Thoracic aorta (tissue), 2 donors: ENCODE measurements around the gene NUDT1. TPM values are rescaled to one million over a fixed set of nuclear protein-coding genes. Genes with fewer than 3 reads are reported as not detected.

Experiments
- ATAC-seq: fragments of 150-250 bp; one replicate; pipeline ENCODE4 v1.8.0; 2017; ENCODE audit warnings: low read depth; ENCODE audit not compliant: insufficient number of reproducible peaks, low FRiP score
- DNase-seq: peaks from one replicate; pipeline ENCODE4 v3.0.0-alpha.2; 2020; ENCODE audit warnings: low spot score
- H3K27ac ChIP-seq, 2 donors: fragments of 200-600 bp; sonication (generic); 1 replicate in 1 of 2; 2 replicates in 1 of 2; pipeline ENCODE4 v1.5.1; 2016; ENCODE audit warnings: mild to moderate bottlenecking in 2 of 2, moderate library complexity in 2 of 2
- H3K27me3 ChIP-seq: fragments of 200-600 bp; sonication (generic); replicated peaks from 2 replicates; pipeline ENCODE4 v1.6.0; 2016; ENCODE audit warnings: mild to moderate bottlenecking; ENCODE audit not compliant: insufficient read depth
- H3K36me3 ChIP-seq: fragments of 200-600 bp; sonication (generic); one replicate; pipeline ENCODE4 v1.5.1; 2016
- H3K4me1 ChIP-seq, 2 donors: fragments of 200-600 bp; sonication (generic); 1 replicate in 1 of 2; 2 replicates in 1 of 2; pipeline versions ENCODE4 v1.5.1 to v1.6.0; 2016; ENCODE audit warnings: low read depth in 2 of 2, mild to moderate bottlenecking in 1 of 2; ENCODE audit not compliant: control insufficient read depth in 1 of 2
- H3K4me3 ChIP-seq: fragments of 200-600 bp; sonication (generic); 2 replicates; pipeline ENCODE4 v1.5.1; 2016; ENCODE audit warnings: mild to moderate bottlenecking
- H3K9me3 ChIP-seq: fragments of 200-600 bp; sonication (generic); 2 replicates; pipeline ENCODE4 v1.5.1; 2016
- CTCF ChIP-seq: fragments of 200-600 bp; sonication (generic); IDR thresholded peaks from one replicate; pipeline ENCODE4 v1.5.1; 2019; ENCODE audit warnings: antibody characterized with exemption
- total RNA-seq, 2 donors: library from RNA; depleted of rRNA; stranded (reverse); fragments of >200 nt; gene quantifications; one replicate each; pipeline versions ENCODE4 v1.1.0 to v1.2.3, GENCODE V29; 2016

NUDT1 gene
- total RNA-seq, 2 donors from 2014 or later: 9.7 to 15.2 TPM

- DNase-seq (no peak), ATAC-seq (no peak)
- TF ChIP-seq CTCF: no peak
- Histone ChIP-seq H3K27ac (no peak overlapping the region), H3K4me1 (peaks cover under 1 to 1% of the 10 kb centered on the region in 2 donors), H3K36me3 (no peaks in the 10 kb centered on the region), H3K9me3 (no peaks in the 10 kb centered on the region), H3K27me3 (no peaks in the 10 kb centered on the region), H3K4me3 (no peak overlapping the region)
Measured at GRCh38 chr7:2254429-2255144, 12.6 kb downstream of the NUDT1 start.

GRCh38 chr7:2255145-2256139 is 13.4 kb downstream of the NUDT1 start:
- H3K4me3 ChIP-seq: no peak overlapping the region
- no peak for ATAC-seq

GRCh38 chr7:2256306-2257045 is 14.4 kb downstream of the NUDT1 start:
- Histone ChIP-seq H3K4me1 (no peaks in the 10 kb centered on the region), H3K36me3 (no peaks in the 10 kb centered on the region), H3K27ac (no peak overlapping the region), H3K9me3 (no peaks in the 10 kb centered on the region), H3K27me3 (no peaks in the 10 kb centered on the region), H3K4me3 (no peak overlapping the region)
- no peak for ATAC-seq
- no peak for TF ChIP-seq CTCF
- no peak for DNase-seq

More at GRCh38 chr7:2255145-2256139, 13.4 kb downstream of the NUDT1 start:
- no peak for DNase-seq
- Histone ChIP-seq H3K27ac (no peak overlapping the region), H3K27me3 (no peaks in the 10 kb centered on the region), H3K9me3 (no peaks in the 10 kb centered on the region), H3K36me3 (no peaks in the 10 kb centered on the region), H3K4me1 (no peaks in the 10 kb centered on the region)
- TF ChIP-seq CTCF: no peak

GRCh38 chr7:2257046-2257551 is 15.1 kb downstream of the NUDT1 start:
- no peak overlapping the region for H3K4me3 ChIP-seq
- no peaks in the 10 kb centered on the region for H3K4me1 ChIP-seq
- H3K27me3 ChIP-seq: no peaks in the 10 kb centered on the region
- no peak overlapping the region for H3K27ac ChIP-seq
- no peak for TF ChIP-seq CTCF
- no peak for DNase-seq
- H3K9me3 ChIP-seq: no peaks in the 10 kb centered on the region
- ATAC-seq: no peak
- no peaks in the 10 kb centered on the region for H3K36me3 ChIP-seq
